HEK293 (cell line): Measurements from ENCODE around the gene AEBP2.

Experiments
- CTCF ChIA-PET: fragments of 350-600 bp; formaldehyde crosslinking; extraction: SDS; loops from one replicate; lab custom pipeline; 2021; ENCODE audit warnings: antibody characterized with exemption; lab: Yijun Ruan, JAX
- POLR2A ChIA-PET: fragments of 300-600 bp; formaldehyde crosslinking; extraction: SDS; loops from one replicate; lab custom pipeline; 2020; ENCODE audit warnings: antibody characterized with exemption, inconsistent platforms; lab: Yijun Ruan, JAX
- H3K27ac ChIP-seq: fragments of 200-500 bp; sonication (Bioruptor generic); 2 replicates; pipeline ENCODE4 v1.5.1; 2014; ENCODE audit warnings: low read depth, low read length, control low read depth, inconsistent platforms; ENCODE audit errors: extremely low read depth
- H3K36me3 ChIP-seq, 2 experiments: fragments of 200-500 bp in 1 of 2; sonication (Bioruptor generic) in 1 of 2; 1 replicate in 1 of 2; 2 replicates in 1 of 2; pipeline ENCODE4 v1.5.1; 2014 to 2017; ENCODE audit warnings: inconsistent platforms in 2 of 2, low read length in 2 of 2; ENCODE audit not compliant: control insufficient read depth in 2 of 2, insufficient read depth in 1 of 2
- H3K4me1 ChIP-seq: fragments of 200-500 bp; sonication (Bioruptor generic); 2 replicates; pipeline ENCODE4 v1.5.1; 2014; ENCODE audit warnings: mild to moderate bottlenecking, low read length, inconsistent platforms; ENCODE audit not compliant: control insufficient read depth, insufficient read depth
- H3K4me3 ChIP-seq: 2 replicates; pipeline ENCODE4 v1.5.1; 2011; ENCODE audit warnings: low read depth, mild to moderate bottlenecking, control low read depth, low read length, moderate library complexity
- H3K9me3 ChIP-seq: fragments of 200-500 bp; sonication (Bioruptor generic); 2 replicates; pipeline ENCODE4 v1.5.1; 2014; ENCODE audit warnings: low read depth, low read length, inconsistent platforms; ENCODE audit not compliant: control insufficient read depth, insufficient read depth
- EGR2 ChIP-seq: fragments of 450-650 bp; formaldehyde crosslinking; IDR thresholded peaks from 2 replicates; pipeline ENCODE4 v1.5.1; 2016; ENCODE audit warnings: low read depth, missing biosample characterization, missing genetic modification characterization
- GLI4 ChIP-seq: fragments of 450-650 bp; formaldehyde crosslinking; IDR thresholded peaks from 2 replicates; pipeline ENCODE4 v1.5.1; 2016; ENCODE audit warnings: missing biosample characterization, missing genetic modification characterization
- GLIS2 ChIP-seq: fragments of 450-650 bp; formaldehyde crosslinking; IDR thresholded peaks from 2 replicates; pipeline ENCODE4 v1.5.1; 2016; ENCODE audit warnings: missing biosample characterization, missing genetic modification characterization
- MYNN ChIP-seq: fragments of 450-650 bp; formaldehyde crosslinking; IDR thresholded peaks from 2 replicates; pipeline ENCODE4 v1.5.1; 2016; ENCODE audit warnings: missing biosample characterization, missing genetic modification characterization, borderline replicate concordance
- RBAK ChIP-seq: fragments of 450-650 bp; formaldehyde crosslinking; IDR thresholded peaks from 2 replicates; pipeline ENCODE4 v1.5.1; 2016; ENCODE audit warnings: missing biosample characterization, missing genetic modification characterization
- ZNF223 ChIP-seq: fragments of 450-650 bp; formaldehyde crosslinking; IDR thresholded peaks from 2 replicates; pipeline ENCODE4 v1.5.1; 2016; ENCODE audit warnings: missing biosample characterization, missing genetic modification characterization
- ZNF341 ChIP-seq: fragments of 450-650 bp; formaldehyde crosslinking; IDR thresholded peaks from 2 replicates; pipeline ENCODE4; 2016; ENCODE audit warnings: low read depth, missing biosample characterization, missing genetic modification characterization
- ZNF366 ChIP-seq: fragments of 450-650 bp; formaldehyde crosslinking; conservative IDR thresholded peaks from 2 replicates; pipeline ENCODE4 v1.5.1; 2016; ENCODE audit warnings: missing biosample characterization, missing genetic modification characterization
- ZNF37A ChIP-seq: fragments of 450-650 bp; IDR thresholded peaks from 2 replicates; pipeline ENCODE4 v1.5.1; 2018; ENCODE audit warnings: missing biosample characterization, missing genetic modification characterization
- ZNF596 ChIP-seq: fragments of 450-650 bp; IDR thresholded peaks from 2 replicates; pipeline ENCODE4 v1.5.0; 2018; ENCODE audit warnings: missing biosample characterization, mild to moderate bottlenecking, missing genetic modification characterization, moderate library complexity
- ZNF677 ChIP-seq: fragments of 450-650 bp; IDR thresholded peaks from 2 replicates; pipeline ENCODE4 v1.5.0; 2018; ENCODE audit warnings: missing biosample characterization, mild to moderate bottlenecking, missing genetic modification characterization, moderate library complexity
- ZNF701 ChIP-seq: fragments of 450-650 bp; formaldehyde crosslinking; IDR thresholded peaks from 2 replicates; pipeline ENCODE4 v1.5.1; 2016; ENCODE audit warnings: missing biosample characterization, missing genetic modification characterization
- ZNF707 ChIP-seq: fragments of 450-650 bp; formaldehyde crosslinking; IDR thresholded peaks from 2 replicates; pipeline ENCODE4 v1.5.1; 2016; ENCODE audit warnings: missing biosample characterization, missing genetic modification characterization
- ZNF792 ChIP-seq: fragments of 450-650 bp; formaldehyde crosslinking; IDR thresholded peaks from 2 replicates; pipeline ENCODE4 v1.5.1; 2016; ENCODE audit warnings: missing biosample characterization, missing genetic modification characterization
- TF ChIP-seq, protein P1 (sequence below): fragments of 450-650 bp; formaldehyde crosslinking; IDR thresholded peaks from 2 replicates; pipeline ENCODE4 v1.5.0; 2017; ENCODE audit warnings: missing biosample characterization, missing genetic modification characterization, borderline replicate concordance
- TF ChIP-seq, protein P2 (sequence below): fragments of 450-650 bp; formaldehyde crosslinking; IDR thresholded peaks from 2 replicates; pipeline ENCODE4 v1.5.1; 2017; ENCODE audit warnings: missing biosample characterization, missing genetic modification characterization
- TF ChIP-seq, protein P3 (sequence below): fragments of 450-650 bp; formaldehyde crosslinking; IDR thresholded peaks from 2 replicates; pipeline ENCODE4 v1.5.1; 2016; ENCODE audit warnings: missing biosample characterization, missing genetic modification characterization
- TF ChIP-seq, protein P4 (sequence below): fragments of 450-650 bp; IDR thresholded peaks from 2 replicates; pipeline ENCODE4 v1.5.1; 2018; ENCODE audit warnings: missing biosample characterization, mild to moderate bottlenecking, missing genetic modification characterization

AEBP2 gene

DNA sequence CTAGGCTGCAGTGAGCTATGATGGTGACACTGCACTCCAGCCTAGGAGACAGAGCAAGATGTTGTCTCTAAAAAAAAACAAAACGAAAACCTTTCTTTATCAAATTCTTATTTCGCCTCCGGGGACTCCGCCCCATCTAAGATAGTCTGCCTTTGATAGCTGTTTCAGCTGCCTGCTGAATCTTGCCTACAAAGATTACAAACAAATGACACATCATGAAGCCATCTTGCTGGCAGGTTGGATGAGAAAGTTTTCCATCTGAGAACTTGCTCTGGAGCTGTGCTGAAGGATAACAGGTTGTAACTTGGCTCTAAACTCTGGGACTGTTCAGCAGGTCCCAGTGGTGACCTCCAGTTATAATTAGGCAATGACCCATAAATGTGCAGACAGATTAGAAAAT, 41.8 kb upstream of the AEBP2 start:
- ChIA-PET POLR2A (no interaction called here), CTCF (interaction anchor here (0.6 kb wide), 1 partner anchor 167 kb away, joined by 3 read pairs; no protein-coding TSS in a partner anchor)
- H3K27ac ChIP-seq: no peak overlapping the region
- no peaks in the 10 kb centered on the region for H3K4me1 ChIP-seq
- no peaks in the 10 kb centered on the region for H3K36me3 ChIP-seq
- no peak overlapping the region for H3K4me3 ChIP-seq
- no peak for TF ChIP-seq GLIS2
- TF ChIP-seq, protein P1, sequence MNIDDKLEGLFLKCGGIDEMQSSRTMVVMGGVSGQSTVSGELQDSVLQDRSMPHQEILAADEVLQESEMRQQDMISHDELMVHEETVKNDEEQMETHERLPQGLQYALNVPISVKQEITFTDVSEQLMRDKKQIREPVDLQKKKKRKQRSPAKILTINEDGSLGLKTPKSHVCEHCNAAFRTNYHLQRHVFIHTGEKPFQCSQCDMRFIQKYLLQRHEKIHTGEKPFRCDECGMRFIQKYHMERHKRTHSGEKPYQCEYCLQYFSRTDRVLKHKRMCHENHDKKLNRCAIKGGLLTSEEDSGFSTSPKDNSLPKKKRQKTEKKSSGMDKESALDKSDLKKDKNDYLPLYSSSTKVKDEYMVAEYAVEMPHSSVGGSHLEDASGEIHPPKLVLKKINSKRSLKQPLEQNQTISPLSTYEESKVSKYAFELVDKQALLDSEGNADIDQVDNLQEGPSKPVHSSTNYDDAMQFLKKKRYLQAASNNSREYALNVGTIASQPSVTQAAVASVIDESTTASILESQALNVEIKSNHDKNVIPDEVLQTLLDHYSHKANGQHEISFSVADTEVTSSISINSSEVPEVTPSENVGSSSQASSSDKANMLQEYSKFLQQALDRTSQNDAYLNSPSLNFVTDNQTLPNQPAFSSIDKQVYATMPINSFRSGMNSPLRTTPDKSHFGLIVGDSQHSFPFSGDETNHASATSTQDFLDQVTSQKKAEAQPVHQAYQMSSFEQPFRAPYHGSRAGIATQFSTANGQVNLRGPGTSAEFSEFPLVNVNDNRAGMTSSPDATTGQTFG (tag by site-specific recombination): no peak
- TF ChIP-seq, protein P2, sequence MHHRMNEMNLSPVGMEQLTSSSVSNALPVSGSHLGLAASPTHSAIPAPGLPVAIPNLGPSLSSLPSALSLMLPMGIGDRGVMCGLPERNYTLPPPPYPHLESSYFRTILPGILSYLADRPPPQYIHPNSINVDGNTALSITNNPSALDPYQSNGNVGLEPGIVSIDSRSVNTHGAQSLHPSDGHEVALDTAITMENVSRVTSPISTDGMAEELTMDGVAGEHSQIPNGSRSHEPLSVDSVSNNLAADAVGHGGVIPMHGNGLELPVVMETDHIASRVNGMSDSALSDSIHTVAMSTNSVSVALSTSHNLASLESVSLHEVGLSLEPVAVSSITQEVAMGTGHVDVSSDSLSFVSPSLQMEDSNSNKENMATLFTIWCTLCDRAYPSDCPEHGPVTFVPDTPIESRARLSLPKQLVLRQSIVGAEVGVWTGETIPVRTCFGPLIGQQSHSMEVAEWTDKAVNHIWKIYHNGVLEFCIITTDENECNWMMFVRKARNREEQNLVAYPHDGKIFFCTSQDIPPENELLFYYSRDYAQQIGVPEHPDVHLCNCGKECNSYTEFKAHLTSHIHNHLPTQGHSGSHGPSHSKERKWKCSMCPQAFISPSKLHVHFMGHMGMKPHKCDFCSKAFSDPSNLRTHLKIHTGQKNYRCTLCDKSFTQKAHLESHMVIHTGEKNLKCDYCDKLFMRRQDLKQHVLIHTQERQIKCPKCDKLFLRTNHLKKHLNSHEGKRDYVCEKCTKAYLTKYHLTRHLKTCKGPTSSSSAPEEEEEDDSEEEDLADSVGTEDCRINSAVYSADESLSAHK (tag by site-specific recombination): no peak
- TF ChIP-seq RBAK (tag by site-specific recombination): no peak
- TF ChIP-seq ZNF792 (tag by site-specific recombination): no peak
- no peak for TF ChIP-seq EGR2 (tag by site-specific recombination)
- TF ChIP-seq ZNF37A (tag by site-specific recombination): no peak
- no peak for TF ChIP-seq ZNF223
- TF ChIP-seq GLI4 (tag by site-specific recombination): no peak
- no peak for TF ChIP-seq MYNN (tag by site-specific recombination)
- TF ChIP-seq ZNF366: no peak
- TF ChIP-seq, protein P3, sequence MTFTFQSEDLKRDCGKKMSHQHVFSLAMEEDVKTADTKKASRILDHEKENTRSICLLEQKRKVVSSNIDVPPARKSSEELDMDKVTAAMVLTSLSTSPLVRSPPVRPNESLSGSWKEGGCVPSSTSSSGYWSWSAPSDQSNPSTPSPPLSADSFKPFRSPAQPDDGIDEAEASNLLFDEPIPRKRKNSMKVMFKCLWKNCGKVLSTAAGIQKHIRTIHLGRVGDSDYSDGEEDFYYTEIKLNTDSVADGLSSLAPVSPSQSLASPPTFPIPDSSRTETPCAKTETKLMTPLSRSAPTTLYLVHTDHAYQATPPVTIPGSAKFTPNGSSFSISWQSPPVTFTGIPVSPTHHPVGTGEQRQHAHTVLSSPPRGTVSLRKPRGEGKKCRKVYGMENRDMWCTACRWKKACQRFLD (tag by site-specific recombination): no peak
- TF ChIP-seq ZNF596 (tag by site-specific recombination): no peak
- no peak for TF ChIP-seq ZNF707 (tag by site-specific recombination)
- no peak for TF ChIP-seq ZNF677 (tag by site-specific recombination)
- TF ChIP-seq ZNF341 (tag by site-specific recombination): no peak
- no peak for TF ChIP-seq ZNF701 (tag by site-specific recombination)
- TF ChIP-seq, protein P4, sequence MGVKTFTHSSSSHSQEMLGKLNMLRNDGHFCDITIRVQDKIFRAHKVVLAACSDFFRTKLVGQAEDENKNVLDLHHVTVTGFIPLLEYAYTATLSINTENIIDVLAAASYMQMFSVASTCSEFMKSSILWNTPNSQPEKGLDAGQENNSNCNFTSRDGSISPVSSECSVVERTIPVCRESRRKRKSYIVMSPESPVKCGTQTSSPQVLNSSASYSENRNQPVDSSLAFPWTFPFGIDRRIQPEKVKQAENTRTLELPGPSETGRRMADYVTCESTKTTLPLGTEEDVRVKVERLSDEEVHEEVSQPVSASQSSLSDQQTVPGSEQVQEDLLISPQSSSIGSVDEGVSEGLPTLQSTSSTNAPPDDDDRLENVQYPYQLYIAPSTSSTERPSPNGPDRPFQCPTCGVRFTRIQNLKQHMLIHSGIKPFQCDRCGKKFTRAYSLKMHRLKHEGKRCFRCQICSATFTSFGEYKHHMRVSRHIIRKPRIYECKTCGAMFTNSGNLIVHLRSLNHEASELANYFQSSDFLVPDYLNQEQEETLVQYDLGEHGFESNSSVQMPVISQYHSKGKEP (tag by site-specific recombination): no peak
- no peaks in the 10 kb centered on the region for H3K9me3 ChIP-seq
